ENCODE measurements around the gene NOG. TPM values are rescaled to one million over a fixed set of nuclear protein-coding genes. Genes with fewer than 3 reads are reported as not detected.

NOG gene
- total and polyA plus RNA-seq, 12 donors = 0.14 to 0.57 (median 0.16) TPM; not detected in 9

DNA sequence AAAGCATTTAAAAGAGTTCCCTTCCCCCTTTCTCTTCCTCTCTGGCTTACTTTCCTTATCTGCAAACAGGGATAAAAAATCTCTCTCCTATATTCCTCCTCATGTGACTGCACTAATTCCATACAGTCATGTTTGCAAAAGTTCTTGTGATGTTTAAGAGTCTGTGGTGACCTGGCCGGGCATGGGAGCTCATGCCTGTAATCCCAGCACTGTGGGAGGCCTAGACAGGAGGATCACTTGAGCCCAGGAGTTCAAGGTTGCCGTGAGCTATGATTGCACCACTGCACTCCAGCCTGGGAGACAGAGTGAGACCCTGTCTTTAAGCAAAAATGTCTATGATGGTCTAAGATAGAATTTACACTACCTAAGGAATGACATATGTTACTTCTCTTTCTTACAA is 19.6 kb downstream of the NOG start:
- 68 to 84% (median 83%) methylated on average over 2 of the region's 2 CpGs for WGBS, 4 donors

DNA sequence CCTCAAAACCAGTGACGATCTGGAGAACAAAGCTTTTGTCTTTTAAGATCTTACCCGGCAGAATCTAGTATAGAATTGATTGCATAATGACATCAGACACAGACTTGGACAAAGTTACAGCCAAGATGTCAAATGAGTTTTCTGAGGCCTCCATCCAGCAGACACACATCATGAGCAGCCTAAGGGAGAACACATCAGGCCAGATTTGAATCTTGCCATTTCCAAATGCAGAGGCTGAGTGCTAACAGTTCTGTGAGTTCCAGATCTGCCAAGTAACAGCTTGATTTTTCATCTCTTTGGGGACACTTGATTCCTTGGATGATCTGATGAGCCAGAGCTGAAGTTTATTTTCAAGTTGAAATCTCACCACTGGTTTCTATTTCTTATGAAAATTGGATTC is 21.0 kb downstream of the NOG start:
- no peak for TF ChIP-seq POLR2A (IDR thresholded peaks at IDR 0.05)
- TF ChIP-seq CTCF (IDR thresholded peaks at IDR 0.05) = no peak
- intact Hi-C loops (cut with DNase I) = no loop called here
- no peak overlapping the region for H3K27ac ChIP-seq
- DNase-seq = no peak
- no peaks in the 10 kb centered on the region for H3K9me3 ChIP-seq (replicated peaks in 1 of 3)
- 78 to 87% (median 85%) methylated on average over 2 of the region's 2 CpGs for WGBS, 4 donors
- H3K4me3 ChIP-seq = no peak overlapping the region
- H3K4me1 ChIP-seq (replicated peaks in 1 of 2) = no peaks in the 10 kb centered on the region
- no peaks in the 10 kb centered on the region for H3K36me3 ChIP-seq (replicated peaks in 1 of 2)
- H3K27me3 ChIP-seq = no peaks in the 10 kb centered on the region

More for the DNA sequence above, 19.6 kb downstream of the NOG start:
- TF ChIP-seq POLR2A (IDR thresholded peaks at IDR 0.05) = no peak
- no peak for TF ChIP-seq CTCF (IDR thresholded peaks at IDR 0.05)
- Histone ChIP-seq H3K9me3 (replicated peaks in 1 of 3) (no peaks in the 10 kb centered on the region), H3K36me3 (replicated peaks in 1 of 2) (no peaks in the 10 kb centered on the region), H3K27ac (no peak overlapping the region), H3K4me1 (replicated peaks in 1 of 2) (no peaks in the 10 kb centered on the region), H3K4me3 (no peak overlapping the region), H3K27me3 (no peaks in the 10 kb centered on the region)
- DNase-seq = no peak
- intact Hi-C loops (cut with DNase I) = no loop called here

GRCh38 chr17:56616239-56616638 is 22.7 kb downstream of the NOG start:
- TF ChIP-seq POLR2A (IDR thresholded peaks at IDR 0.05) = no peak
- WGBS, 4 donors = 80 to 94% (median 87%) methylated on average over 2 of the region's 2 CpGs
- DNase-seq = no peak
- no peaks in the 10 kb centered on the region for H3K36me3 ChIP-seq (replicated peaks in 1 of 2)
- H3K27ac ChIP-seq = no peak overlapping the region
- intact Hi-C loops (cut with DNase I) = no loop called here
- H3K9me3 ChIP-seq (replicated peaks in 1 of 3) = no peaks in the 10 kb centered on the region
- H3K27me3 ChIP-seq = no peaks in the 10 kb centered on the region
- H3K4me3 ChIP-seq = no peak overlapping the region
- H3K4me1 ChIP-seq (replicated peaks in 1 of 2) = no peaks in the 10 kb centered on the region

- H3K4me1 ChIP-seq (replicated peaks in 1 of 2) = no peaks in the 10 kb centered on the region
- TF ChIP-seq CTCF (IDR thresholded peaks at IDR 0.05) (no peak), POLR2A (IDR thresholded peaks at IDR 0.05) (no peak)
- H3K27me3 ChIP-seq = no peaks in the 10 kb centered on the region
- no peaks in the 10 kb centered on the region for H3K36me3 ChIP-seq (replicated peaks in 1 of 2)
- intact Hi-C loops (cut with DNase I) = no loop called here
- H3K27ac ChIP-seq = no peak overlapping the region
- H3K4me3 ChIP-seq = no peak overlapping the region
- no peak for DNase-seq
- WGBS, 4 donors = 45 to 65% (median 56%) methylated on average over 1 of the region's 1 CpG
- H3K9me3 ChIP-seq (replicated peaks in 1 of 3) = no peaks in the 10 kb centered on the region
Measured at GRCh38 chr17:56623383-56623782, 29.9 kb downstream of the NOG start.

DNA sequence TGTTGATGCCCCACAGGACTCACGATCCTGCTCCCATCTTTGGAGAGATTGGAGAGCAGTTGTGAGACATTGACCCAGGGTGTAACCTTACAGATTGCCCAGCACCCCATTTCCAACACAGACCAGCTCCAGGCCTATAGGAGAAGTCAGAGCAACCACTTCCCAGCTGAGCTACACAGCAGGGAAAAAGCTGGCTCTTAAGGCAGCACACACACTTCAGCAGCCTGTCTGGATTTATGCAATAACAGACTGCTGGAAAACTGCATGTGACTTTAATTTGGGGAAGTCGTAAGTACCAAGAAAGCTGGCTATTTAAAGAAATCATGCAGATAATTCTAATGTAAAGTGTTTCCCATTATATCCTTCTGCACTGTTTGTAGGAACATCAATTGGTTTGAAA is 30.8 kb downstream of the NOG start:
- no peak for TF ChIP-seq CTCF (IDR thresholded peaks at IDR 0.05)
- TF ChIP-seq POLR2A (IDR thresholded peaks at IDR 0.05) = no peak
- intact Hi-C loops (cut with DNase I) = no loop called here
- no peak overlapping the region for H3K27ac ChIP-seq
- WGBS, 4 donors = 42 to 67% (median 61%) methylated on average over 1 to 2 of the region's 2 CpGs
- H3K4me3 ChIP-seq = no peak overlapping the region
- DNase-seq = no peak
- no peaks in the 10 kb centered on the region for H3K9me3 ChIP-seq (replicated peaks in 1 of 3)
- no peaks in the 10 kb centered on the region for H3K27me3 ChIP-seq
- H3K4me1 ChIP-seq (replicated peaks in 1 of 2) = no peaks in the 10 kb centered on the region
- H3K36me3 ChIP-seq (replicated peaks in 1 of 2) = no peaks in the 10 kb centered on the region
